GM18505 (cell line): ENCODE results near the gene TCP10L.

Experiments used
- ATAC-seq: cut with Tn5 transposase; IDR thresholded peaks from one replicate; pipeline ENCODE4 v1.9.1; 2021; ENCODE audit not compliant: unreplicated experiment
- POLR2A ChIP-seq: IDR thresholded peaks from 4 replicates; pipeline ENCODE4 v1.6.1; 2011; ENCODE audit warnings: borderline replicate concordance; ENCODE audit not compliant: insufficient read depth, insufficient read length; ENCODE audit errors: extremely low read depth

TCP10L gene

DNA sequence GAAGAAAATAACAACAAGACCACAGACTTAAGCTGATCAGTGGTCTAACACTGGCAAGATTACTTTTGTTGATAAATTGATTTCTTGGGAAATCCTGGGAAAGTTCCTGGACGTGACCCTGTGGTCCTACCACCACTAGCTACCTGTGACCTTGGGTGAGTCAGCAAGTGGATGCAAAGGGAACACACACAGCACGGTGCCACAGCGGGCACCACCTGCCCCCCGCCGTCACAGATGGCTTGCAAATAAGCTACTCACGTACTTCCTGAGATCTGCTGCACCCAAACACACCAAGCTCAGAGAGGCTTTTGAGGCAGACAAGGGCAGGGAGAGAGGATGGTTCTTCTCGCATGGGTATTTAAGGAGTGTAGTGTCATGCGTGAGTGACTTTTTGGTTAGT, 14.2 kb upstream of the TCP10L start:
- ATAC-seq: no peak
- no peak for TF ChIP-seq POLR2A

DNA sequence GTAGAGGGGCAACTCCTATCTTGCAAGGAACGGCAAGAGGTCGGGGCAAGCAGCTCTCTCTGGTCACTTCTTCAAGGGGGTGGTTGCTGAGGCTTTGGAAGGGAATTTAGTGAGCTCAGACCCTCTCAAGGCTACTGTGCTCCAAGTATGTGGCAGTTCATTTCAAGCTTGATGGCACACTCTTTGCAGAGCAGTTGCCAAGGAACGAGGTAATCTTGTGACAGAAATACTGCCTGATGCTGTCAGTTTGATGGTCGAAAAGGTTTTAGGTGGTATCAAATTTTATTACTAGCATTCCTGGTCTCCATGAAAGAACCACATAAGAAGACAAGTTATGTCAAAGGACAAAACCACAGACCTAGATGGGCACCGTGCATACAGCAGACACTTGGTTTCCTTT, 13.8 kb upstream of the TCP10L start:
- no peak for TF ChIP-seq POLR2A
- ATAC-seq: no peak

DNA sequence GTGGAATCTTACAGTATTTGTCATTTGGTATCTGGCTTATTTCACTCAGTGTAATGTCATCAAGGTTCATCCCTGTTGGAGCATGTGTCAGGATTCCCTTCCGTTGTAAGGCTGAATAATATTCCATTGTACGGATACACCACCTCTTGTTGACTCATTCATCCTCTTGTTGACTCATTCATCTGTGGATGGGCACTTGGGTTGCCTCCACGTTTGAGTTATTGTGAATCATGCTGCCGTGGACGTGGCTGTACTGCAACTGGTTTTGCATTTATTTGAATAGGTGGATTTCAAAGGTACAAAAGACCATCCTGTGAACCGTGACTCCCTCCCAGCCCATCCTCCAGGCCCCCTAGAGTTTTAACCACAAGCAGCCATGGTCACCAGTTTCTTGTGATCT, 11.9 kb upstream of the TCP10L start:
- no peak for ATAC-seq
- TF ChIP-seq POLR2A: no peak

DNA sequence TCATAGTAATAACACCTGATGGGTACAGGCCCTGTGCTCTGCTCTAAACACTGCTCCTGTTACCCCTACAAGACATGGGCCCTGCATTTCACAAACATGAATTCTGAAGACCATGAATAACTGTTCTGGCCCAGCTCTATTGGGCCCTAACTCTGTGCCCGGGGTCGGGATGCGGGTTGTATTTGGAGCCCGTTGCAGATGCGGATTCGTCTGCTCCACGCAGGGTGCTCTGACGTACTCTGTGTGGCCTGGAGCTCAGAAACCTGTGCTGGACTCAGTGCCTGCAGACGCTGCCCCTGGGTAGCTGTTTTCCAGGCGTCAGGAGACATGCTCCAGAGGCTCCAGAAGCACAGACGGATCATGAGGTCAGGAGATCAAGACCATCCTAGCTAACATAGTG, 10.1 kb upstream of the TCP10L start:
- TF ChIP-seq POLR2A: no peak
- no peak for ATAC-seq

DNA sequence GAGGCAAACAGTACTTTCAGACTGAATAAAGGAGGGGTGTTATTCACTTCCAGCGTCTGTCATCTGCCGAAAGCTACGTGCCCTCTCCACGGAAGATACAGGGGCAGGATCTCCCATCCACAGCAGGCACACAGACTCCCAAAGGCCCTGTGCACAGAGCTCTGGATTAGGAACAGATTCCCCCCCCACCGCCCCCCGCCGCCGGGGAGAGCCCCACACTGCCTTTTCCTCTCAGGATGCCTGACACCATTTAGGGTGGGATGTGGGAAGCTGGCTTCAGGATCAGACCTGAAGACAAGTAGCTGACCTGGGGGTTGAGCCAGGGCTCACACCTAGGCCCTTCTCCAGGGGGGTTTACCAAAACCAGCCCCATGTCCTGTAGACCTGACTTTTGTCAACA, 8.4 kb upstream of the TCP10L start:
- no peak for ATAC-seq
- no peak for TF ChIP-seq POLR2A

DNA sequence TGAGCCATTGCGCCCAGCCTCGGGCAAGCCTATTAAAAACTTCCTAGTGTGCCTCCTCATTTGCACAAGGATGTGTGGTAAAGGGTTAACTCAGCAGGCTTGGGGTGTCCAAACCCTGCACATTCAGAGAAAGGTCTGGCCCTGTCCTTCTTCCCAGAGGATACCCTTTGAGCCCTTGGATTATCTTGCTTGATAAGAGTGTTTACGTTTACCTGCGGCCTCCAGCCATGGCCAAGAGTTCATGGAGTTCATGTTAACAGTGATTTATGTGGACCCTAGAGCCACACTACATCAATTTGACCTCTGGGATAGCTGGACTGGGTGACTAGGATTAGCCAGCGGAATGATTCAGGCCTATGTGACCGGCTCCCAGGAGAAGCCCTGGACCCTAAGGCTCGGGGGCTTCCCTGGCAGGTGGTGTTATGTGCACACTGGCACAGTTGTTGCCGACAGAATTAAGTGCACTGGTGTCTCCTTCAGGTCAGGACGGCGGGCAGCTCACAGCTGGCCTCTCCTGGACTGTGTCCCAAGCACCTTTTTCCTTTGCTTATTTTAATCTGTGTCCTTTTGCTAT, 7.7 kb upstream of the TCP10L start:
- ATAC-seq: no peak
- no peak for TF ChIP-seq POLR2A

DNA sequence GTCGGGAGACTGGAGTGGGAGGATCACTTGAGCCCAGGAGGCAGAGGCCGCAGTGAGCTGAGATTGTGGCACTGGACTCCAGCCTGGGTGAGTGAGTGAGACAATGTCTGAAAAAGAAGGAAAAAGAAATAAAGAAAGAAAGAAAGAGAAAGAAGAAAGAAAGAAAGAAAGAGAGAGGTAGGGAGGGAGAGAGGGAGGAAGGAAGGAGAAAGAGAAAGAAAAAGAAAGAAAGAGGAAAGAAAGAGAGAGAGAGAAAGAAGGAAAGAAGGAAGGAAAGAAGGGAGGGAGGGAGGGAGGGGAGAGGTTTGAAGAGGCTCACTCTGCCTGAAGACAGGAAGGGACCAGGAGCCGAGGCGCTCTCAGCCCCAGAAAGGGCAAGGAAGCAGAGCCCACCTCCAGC, 4.8 kb upstream of the TCP10L start:
- no peak for ATAC-seq
- no peak for TF ChIP-seq POLR2A

DNA sequence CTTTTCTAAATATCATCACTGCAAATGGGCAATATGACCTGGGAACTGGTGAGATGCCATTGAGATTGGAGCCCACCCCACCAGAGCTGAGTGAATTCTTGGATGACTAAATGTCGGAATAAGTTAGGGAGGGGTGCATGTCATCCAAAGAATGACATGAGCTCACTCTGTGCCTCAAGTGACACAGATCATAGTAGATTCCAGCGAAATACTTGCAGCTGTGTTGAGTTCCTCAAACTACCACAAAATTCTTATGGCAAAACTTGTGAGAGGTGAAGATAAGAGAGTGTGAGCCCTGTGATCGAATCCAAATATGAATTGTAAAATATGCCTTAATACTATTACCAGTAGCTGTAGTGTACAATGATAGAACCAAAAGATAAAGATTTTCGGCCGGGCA, 2.3 kb upstream of the TCP10L start:
- no peak for ATAC-seq
- TF ChIP-seq POLR2A: no peak

GRCh38 chr21:32587120-32587519, 1.8 kb upstream of the TCP10L start:
- ATAC-seq: no peak
- no peak for TF ChIP-seq POLR2A

- no peak for ATAC-seq
Measured at GRCh38 chr21:32585970-32586369, 647 bp upstream of the TCP10L start.

GRCh38 chr21:32584472-32584871, 851 bp downstream of the TCP10L start:
- no peak for ATAC-seq
- TF ChIP-seq POLR2A: no peak

More at GRCh38 chr21:32585970-32586369, 647 bp upstream of the TCP10L start:
- no peak for TF ChIP-seq POLR2A

GRCh38 chr21:32581732-32582131, 3.6 kb downstream of the TCP10L start:
- no peak for TF ChIP-seq POLR2A
- ATAC-seq: no peak

DNA sequence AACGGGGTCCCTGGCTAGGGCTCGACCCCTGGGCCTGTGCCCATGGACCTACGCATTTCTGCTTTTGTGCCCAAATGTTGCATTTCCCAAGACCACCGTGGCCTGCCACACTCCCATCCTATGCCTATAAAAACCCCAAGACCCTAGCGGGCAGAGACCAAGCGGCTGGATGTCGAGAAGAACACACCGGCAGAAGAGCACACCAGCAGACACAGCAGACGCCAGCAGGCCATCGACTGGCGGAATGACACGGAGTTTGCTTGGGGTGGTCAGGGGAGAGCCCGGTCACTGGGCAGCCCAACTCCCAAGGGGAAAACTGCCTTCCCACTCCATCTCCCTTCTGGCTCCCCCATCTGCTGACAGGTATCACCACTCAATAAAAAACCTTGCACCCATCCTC, 4.4 kb downstream of the TCP10L start:
- no peak for ATAC-seq

DNA sequence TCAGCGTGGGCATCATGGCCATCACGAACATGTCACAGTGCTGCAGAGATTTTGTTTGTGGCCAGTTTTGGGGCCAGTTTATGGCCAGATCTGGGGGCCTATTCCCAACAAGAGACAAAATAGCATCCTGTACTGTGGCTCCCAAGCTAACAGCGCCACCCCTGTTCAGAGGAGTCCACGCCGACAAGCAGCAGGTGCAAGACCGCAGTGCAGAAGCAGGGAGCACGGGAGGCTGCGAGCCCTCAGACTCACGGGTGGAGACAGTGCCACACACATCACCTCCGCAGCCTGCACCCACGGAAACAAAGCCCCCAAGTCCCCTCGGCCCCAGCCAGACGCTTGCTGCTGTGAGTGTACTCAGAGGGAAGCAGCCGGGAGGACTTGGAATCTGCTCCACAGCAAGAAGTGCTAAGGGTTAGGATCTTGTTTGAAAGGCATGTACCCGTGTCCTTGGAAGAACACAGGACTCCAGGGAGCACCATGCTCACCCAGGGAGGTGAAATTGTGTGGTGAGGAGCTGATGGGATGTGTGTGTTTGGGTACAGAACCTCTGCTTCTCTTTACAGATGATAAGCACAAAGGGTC, 7.1 kb downstream of the TCP10L start:
- no peak for TF ChIP-seq POLR2A
- ATAC-seq: no peak

More for the DNA sequence above, 4.4 kb downstream of the TCP10L start:
- TF ChIP-seq POLR2A: no peak

DNA sequence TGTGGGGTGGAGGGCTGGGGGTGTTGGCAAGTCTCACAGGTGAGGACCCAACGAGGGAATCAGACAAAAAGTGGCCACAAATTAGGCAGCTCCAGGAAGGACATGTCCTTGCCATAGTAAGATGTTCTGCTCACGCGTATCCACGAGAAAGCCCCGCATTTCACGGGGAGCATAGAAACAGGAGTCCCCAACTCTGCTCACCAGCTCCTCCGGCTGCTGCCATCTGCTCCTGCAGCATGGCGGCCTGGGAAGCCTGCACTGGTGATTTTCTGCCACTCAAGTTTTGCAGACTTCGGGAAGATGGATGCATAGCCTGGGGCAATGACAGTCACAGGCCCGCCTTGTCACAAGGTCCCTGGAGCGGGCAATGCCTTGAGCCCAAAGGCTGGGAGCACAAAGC, 9.3 kb downstream of the TCP10L start:
- TF ChIP-seq POLR2A: no peak
- ATAC-seq: no peak
